Breast epithelium (tissue), 4 donors: ENCODE data around the gene PHACTR3. TPM values are rescaled to one million over a fixed set of nuclear protein-coding genes. Genes with fewer than 3 reads are reported as not detected.

Experiments
- DNase-seq, 2 donors: peaks; one replicate each; pipeline ENCODE4 v3.0.0-alpha.2; 2019; ENCODE audit warnings: low spot score in 2 of 2
- H3K27ac ChIP-seq, 2 donors: fragments of 200-600 bp; sonication (generic) in 1 of 2; one replicate each; pipeline ENCODE4 v1.5.1; 2016 to 2019; ENCODE audit warnings: mild to moderate bottlenecking in 1 of 2
- H3K27me3 ChIP-seq, 2 donors: fragments of 200-600 bp; sonication (generic) in 1 of 2; one replicate each; pipeline versions ENCODE4 v1.5.1 to v1.6.0; 2017 to 2019; ENCODE audit warnings: control low read depth in 1 of 2, mild to moderate bottlenecking in 1 of 2
- H3K36me3 ChIP-seq: fragments of 200-600 bp; one replicate; pipeline ENCODE4 v1.5.1; 2019
- H3K4me1 ChIP-seq, 2 donors: fragments of 200-600 bp; sonication (generic); one replicate each; pipeline ENCODE4 v1.5.1; 2016 to 2019; ENCODE audit warnings: control low read depth in 1 of 2
- H3K4me3 ChIP-seq, 3 donors: fragments of 200-600 bp; sonication (generic); 1 replicate in 2 of 3; 2 replicates in 1 of 3; pipeline ENCODE4 v1.5.1; 2016 to 2019; ENCODE audit warnings: mild to moderate bottlenecking in 3 of 3, moderate library complexity in 2 of 3
- H3K9me3 ChIP-seq, 2 donors: fragments of 200-600 bp; sonication (generic) in 1 of 2; one replicate each; pipeline ENCODE4 v1.5.1; 2016 to 2019; ENCODE audit warnings: control low read depth in 1 of 2
- CTCF ChIP-seq, 3 donors: fragments of 450-650 bp; IDR thresholded peaks; one replicate each; pipeline ENCODE4 v1.5.1; 2016 to 2017; ENCODE audit warnings: antibody characterized with exemption in 3 of 3, mild to moderate bottlenecking in 3 of 3, moderate library complexity in 3 of 3
- POLR2A ChIP-seq: fragments of 450-650 bp; IDR thresholded peaks from one replicate; pipeline ENCODE4 v1.6.1; 2016; ENCODE audit warnings: antibody characterized with exemption, mild to moderate bottlenecking, moderate library complexity
- POLR2AphosphoS5 ChIP-seq, 3 donors: sonication (generic); formaldehyde crosslinking; IDR thresholded peaks; one replicate each; pipeline ENCODE4 v1.6.1; 2017; ENCODE audit warnings: antibody characterized with exemption in 3 of 3
- intact Hi-C: fragments of 100-400 bp; cut with DNase I; formaldehyde crosslinking; loops from one replicate; pipeline ENCODE4 v1.15.1; 2023; ENCODE audit warnings: low total_unique reads
- total RNA-seq, 3 donors: library from RNA; depleted of rRNA; stranded (reverse); fragments of >200 nt; gene quantifications; one replicate each; pipeline ENCODE4 v1.1.0, GENCODE V29; 2016

The PHACTR3 gene
- total RNA-seq, 3 donors from 2014 or later, result 0.16 to 0.33 (median 0.29) TPM

- H3K27ac ChIP-seq, result no peak overlapping the region
- intact Hi-C loops, result no loop called here
- no peaks in the 10 kb centered on the region for H3K9me3 ChIP-seq
- TF ChIP-seq CTCF (IDR thresholded peaks at IDR 0.05) (no peak), POLR2A (no peak), POLR2AphosphoS5 (IDR thresholded peaks at IDR 0.05) (no peak)
- no peaks in the 10 kb centered on the region for H3K4me1 ChIP-seq
- no peaks in the 10 kb centered on the region for H3K36me3 ChIP-seq
- no peak for DNase-seq
- no peak overlapping the region for H3K4me3 ChIP-seq
- peaks cover 0 to 26% of the 10 kb centered on the region in 2 donors for H3K27me3 ChIP-seq
Observed at GRCh38 chr20:59671661-59672471, 67.5 kb downstream of the PHACTR3 start.

GRCh38 chr20:59672576-59672975 lies 68.2 kb downstream of the PHACTR3 start:
- DNase-seq, result no peak
- Histone ChIP-seq H3K4me3 (no peak overlapping the region), H3K36me3 (no peaks in the 10 kb centered on the region), H3K9me3 (no peaks in the 10 kb centered on the region), H3K27ac (no peak overlapping the region), H3K27me3 (peaks cover 0 to 30% of the 10 kb centered on the region in 2 donors), H3K4me1 (no peaks in the 10 kb centered on the region)
- intact Hi-C loops, result no loop called here
- TF ChIP-seq CTCF (IDR thresholded peaks at IDR 0.05) (no peak), POLR2A (no peak), POLR2AphosphoS5 (IDR thresholded peaks at IDR 0.05) (no peak)

- Histone ChIP-seq H3K27me3 (peaks cover 0 to 38% of the 10 kb centered on the region in 2 donors), H3K9me3 (no peaks in the 10 kb centered on the region), H3K4me3 (no peak overlapping the region), H3K36me3 (no peaks in the 10 kb centered on the region), H3K4me1 (no peaks in the 10 kb centered on the region), H3K27ac (no peak overlapping the region)
- DNase-seq, result peak in 1 of 2 donors; percentile 2
- intact Hi-C loops, result no loop called here
- no peak for TF ChIP-seq POLR2A
- TF ChIP-seq POLR2AphosphoS5 (IDR thresholded peaks at IDR 0.05), result no peak
- no peak for TF ChIP-seq CTCF (IDR thresholded peaks at IDR 0.05)
Observed at GRCh38 chr20:59673288-59673997, 69.1 kb downstream of the PHACTR3 start.

GRCh38 chr20:59673998-59674445 lies 69.7 kb downstream of the PHACTR3 start:
- Histone ChIP-seq H3K27ac (no peak overlapping the region), H3K4me3 (no peak overlapping the region), H3K27me3 (peaks cover 0 to 43% of the 10 kb centered on the region in 2 donors), H3K4me1 (no peaks in the 10 kb centered on the region), H3K9me3 (no peaks in the 10 kb centered on the region), H3K36me3 (no peaks in the 10 kb centered on the region)
- intact Hi-C loops, result no loop called here
- peak in 1 of 2 donors; percentile 2 for DNase-seq
- no peak for TF ChIP-seq POLR2AphosphoS5 (IDR thresholded peaks at IDR 0.05)
- TF ChIP-seq POLR2A, result no peak
- no peak for TF ChIP-seq CTCF (IDR thresholded peaks at IDR 0.05)
